ENCODE data around the gene ZNF20.
"Not testable (repeated sequence)": the region's sequence is repeated elsewhere in the genome, so short reads cannot be mapped to it uniquely, and the experiment has no call there.

The ZNF20 gene

GRCh38 chr19:12139269-12139668 is 881 bp downstream of the ZNF20 start:
- Mint-ChIP-seq H3K9me3 (no peaks in the 10 kb centered on the region), H3K4me3 (peak overlapping the region; percentile 76), H3K36me3 (peaks cover 41% of the 10 kb centered on the region), H3K4me1 (peaks cover 36% of the 10 kb centered on the region), H3K27ac (no peak overlapping the region)
- ATAC-seq (no peak), DNase-seq (ENCODE audit: low spot score in 2 of 2) (no peak)

DNA sequence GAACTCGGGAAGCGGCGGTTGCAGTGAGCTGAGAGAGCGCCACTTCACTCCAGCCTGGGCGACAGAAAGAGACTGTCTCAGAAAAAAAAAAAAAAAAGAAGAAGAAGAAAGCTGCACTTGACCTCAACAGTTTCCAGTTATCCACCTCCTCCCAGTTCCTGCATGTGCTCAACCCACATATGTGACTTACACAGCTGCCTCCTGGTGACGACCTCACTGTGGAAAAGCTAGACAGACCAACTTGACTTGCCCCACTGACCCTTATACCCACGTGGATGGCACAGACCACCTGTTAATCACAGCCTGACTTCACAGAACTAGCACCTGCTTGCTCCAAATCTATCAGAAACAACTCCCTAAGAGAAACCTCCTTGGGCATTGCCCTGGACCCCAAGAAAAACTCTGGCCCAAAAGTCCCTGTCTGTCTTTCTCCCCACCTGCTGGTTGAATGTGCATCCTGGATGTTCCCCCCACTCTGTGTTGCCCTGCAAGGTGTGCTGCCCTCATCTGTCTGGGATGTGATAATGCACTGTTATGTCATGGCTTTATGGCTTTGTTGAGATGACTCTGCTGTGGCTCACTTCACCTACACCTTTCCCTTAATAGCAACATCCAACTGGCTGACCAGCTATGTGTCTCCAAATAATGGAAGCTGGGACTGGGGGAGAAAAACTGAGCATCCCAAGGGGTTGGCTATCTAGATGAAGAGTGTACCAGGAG is 2.8 kb downstream of the ZNF20 start:
- Mint-ChIP-seq H3K9me3 (no peaks in the 10 kb centered on the region), H3K27ac (peak overlapping the region; percentile 58), H3K4me1 (peaks cover 36% of the 10 kb centered on the region), H3K4me3 (no peak overlapping the region), H3K36me3 (peaks cover 56% of the 10 kb centered on the region)
- ATAC-seq = peak; percentile 41
- DNase-seq (ENCODE audit: low spot score in 2 of 2) = no peak

DNA sequence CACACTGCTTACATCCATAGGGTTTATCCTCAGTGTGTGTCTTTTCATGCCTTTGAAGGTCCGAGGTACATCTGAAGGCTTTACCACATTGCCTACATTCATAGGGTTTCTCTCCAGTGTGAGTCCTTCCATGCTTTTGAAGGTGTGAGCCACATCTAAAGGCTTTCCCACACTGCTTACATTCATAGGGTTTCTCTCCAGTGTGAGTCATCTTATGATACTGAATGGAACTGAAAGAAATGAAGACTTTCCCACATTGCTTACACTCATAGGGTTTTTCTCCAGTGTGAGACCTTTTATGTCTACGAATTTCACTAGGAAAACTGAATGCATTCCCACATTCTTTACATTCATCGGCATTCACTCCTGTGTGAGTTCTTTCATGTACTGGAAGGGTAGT is 7.1 kb downstream of the ZNF20 start:
- Mint-ChIP-seq H3K4me1 (peaks cover 9% of the 10 kb centered on the region), H3K4me3 (no peak overlapping the region), H3K9me3 (peaks cover 2% of the 10 kb centered on the region), H3K36me3 (peaks cover 48% of the 10 kb centered on the region), H3K27ac (no peak overlapping the region)
- ATAC-seq (no peak), DNase-seq (ENCODE audit: low spot score in 2 of 2) (no peak)

GRCh38 chr19:12126707-12127106 is 13.4 kb downstream of the ZNF20 start:
- no peaks in the 10 kb centered on the region for H3K4me1 Mint-ChIP-seq
- no peak overlapping the region for H3K27ac Mint-ChIP-seq
- H3K4me3 Mint-ChIP-seq = no peak overlapping the region
- H3K36me3 Mint-ChIP-seq = no peaks in the 10 kb centered on the region
- no peak for ATAC-seq
- peaks cover 5% of the 10 kb centered on the region for H3K9me3 Mint-ChIP-seq
- no peak for DNase-seq (ENCODE audit: low spot score in 2 of 2)

GRCh38 chr19:12117201-12117970 is 22.8 kb downstream of the ZNF20 start:
- no peaks in the 10 kb centered on the region for H3K36me3 Mint-ChIP-seq
- no peak overlapping the region for H3K4me3 Mint-ChIP-seq
- H3K9me3 Mint-ChIP-seq = peaks cover 9% of the 10 kb centered on the region
- no peak for DNase-seq (ENCODE audit: low spot score in 2 of 2)
- H3K27ac Mint-ChIP-seq = no peak overlapping the region
- ATAC-seq = no peak
- H3K4me1 Mint-ChIP-seq = peaks cover 7% of the 10 kb centered on the region

DNA sequence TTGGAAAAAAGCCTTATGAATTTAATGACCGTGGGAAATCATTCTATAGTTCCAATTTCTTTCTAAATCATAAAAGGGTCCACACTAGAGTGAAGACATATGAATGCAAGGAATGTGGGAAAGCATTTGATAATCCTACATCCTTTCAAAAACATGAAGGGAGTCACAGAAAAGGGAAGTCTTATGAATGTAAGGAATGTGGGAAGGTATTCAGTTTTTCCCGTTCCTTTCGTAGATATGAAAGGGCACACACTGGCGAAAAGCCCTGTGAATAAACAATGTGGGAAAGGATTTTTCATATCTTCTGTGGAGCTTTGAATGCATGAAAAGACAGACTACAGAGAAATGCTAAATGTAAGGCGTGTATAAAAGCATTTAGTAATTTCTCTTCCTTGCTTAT is 27.0 kb downstream of the ZNF20 start:
- H3K4me3 Mint-ChIP-seq = no peak overlapping the region
- ATAC-seq (no peak), DNase-seq (ENCODE audit: low spot score in 2 of 2) (no peak)
- no peak overlapping the region for H3K27ac Mint-ChIP-seq
- H3K36me3 Mint-ChIP-seq = no peaks in the 10 kb centered on the region
- H3K9me3 Mint-ChIP-seq = peaks cover 10% of the 10 kb centered on the region
- peaks cover 7% of the 10 kb centered on the region for H3K4me1 Mint-ChIP-seq

DNA sequence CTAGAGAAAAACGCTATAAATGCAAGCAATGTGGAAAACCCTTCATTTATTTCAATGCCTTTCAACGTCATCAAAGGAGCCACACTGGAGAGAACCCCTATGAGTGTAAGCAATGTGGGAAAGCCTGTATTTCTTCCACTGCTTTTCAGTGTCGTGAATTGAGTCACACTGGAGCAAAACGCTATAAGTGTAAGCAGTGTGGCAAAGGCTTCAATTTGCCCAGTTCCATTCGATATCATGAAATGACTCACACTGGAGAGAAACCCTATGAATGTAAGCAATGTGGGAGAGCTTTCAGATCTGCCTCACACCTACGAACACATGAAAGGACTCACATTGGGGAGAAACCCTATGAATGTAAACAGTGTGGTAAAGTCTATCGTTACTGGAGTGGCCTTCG is 27.4 kb downstream of the ZNF20 start:
- Mint-ChIP-seq H3K4me1 (peaks cover 7% of the 10 kb centered on the region), H3K9me3 (peaks cover 10% of the 10 kb centered on the region), H3K4me3 (no peak overlapping the region), H3K36me3 (no peaks in the 10 kb centered on the region), H3K27ac (no peak overlapping the region)
- DNase-seq (ENCODE audit: low spot score in 2 of 2) = no peak
- peak; percentile 95 for ATAC-seq

DNA sequence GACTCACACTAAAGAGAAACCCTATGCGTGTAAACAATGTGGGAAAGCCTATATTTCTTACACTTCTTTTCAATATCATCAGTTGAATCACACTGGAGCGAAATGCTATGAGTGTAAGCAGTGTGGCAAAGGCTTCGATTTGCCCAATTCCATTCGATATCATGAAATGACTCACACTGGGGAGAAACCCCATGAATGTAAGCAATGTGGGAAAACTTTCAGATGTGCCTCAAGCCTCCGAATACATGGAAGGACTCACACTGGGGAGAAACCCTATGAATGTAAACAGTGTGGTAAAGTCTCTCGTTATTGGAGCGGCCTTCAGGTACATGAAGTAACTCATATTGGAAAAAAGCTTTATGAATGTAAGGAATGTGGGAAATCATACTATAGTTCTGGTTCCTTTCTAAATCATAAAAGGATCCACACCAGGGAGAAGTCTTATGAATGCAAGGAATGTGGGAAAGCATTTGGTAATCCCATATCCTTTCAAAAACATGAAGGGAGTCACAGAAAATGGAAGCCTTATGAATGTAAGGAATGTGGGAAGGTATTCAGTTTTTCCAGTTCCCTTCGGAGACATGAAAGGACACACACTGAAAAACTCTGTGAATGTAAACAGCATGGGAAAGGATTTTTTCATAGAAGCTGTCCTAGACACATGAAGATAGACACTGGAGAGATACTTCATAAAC is 28.1 kb downstream of the ZNF20 start:
- Mint-ChIP-seq H3K27ac (no peak overlapping the region), H3K4me1 (peaks cover 7% of the 10 kb centered on the region), H3K9me3 (peaks cover 10% of the 10 kb centered on the region), H3K4me3 (no peak overlapping the region), H3K36me3 (no peaks in the 10 kb centered on the region)
- DNase-seq (ENCODE audit: low spot score in 2 of 2) (no peak), ATAC-seq (no peak)

GRCh38 chr19:12111176-12111575 is 29.0 kb downstream of the ZNF20 start:
- Mint-ChIP-seq H3K27ac (no peak overlapping the region), H3K36me3 (no peaks in the 10 kb centered on the region), H3K4me3 (no peak overlapping the region), H3K9me3 (peaks cover 10% of the 10 kb centered on the region), H3K4me1 (peaks cover 7% of the 10 kb centered on the region)
- ATAC-seq = no peak
- no peak for DNase-seq (ENCODE audit: low spot score in 2 of 2)

GRCh38 chr19:12103909-12104308 is 36.2 kb downstream of the ZNF20 start:
- not testable (repeated sequence) for H3K27ac Mint-ChIP-seq; H3K4me1 Mint-ChIP-seq; H3K36me3 Mint-ChIP-seq; ATAC-seq; DNase-seq (ENCODE audit: low spot score in 2 of 2); H3K9me3 Mint-ChIP-seq; H3K4me3 Mint-ChIP-seq

GRCh38 chr19:12098040-12098439 is 42.1 kb downstream of the ZNF20 start:
- Mint-ChIP-seq H3K9me3 (peaks cover 3% of the 10 kb centered on the region), H3K4me1 (no peaks in the 10 kb centered on the region), H3K27ac (no peak overlapping the region)

GRCh38 chr19:12095111-12095790 is 44.9 kb downstream of the ZNF20 start:
- no peaks in the 10 kb centered on the region for H3K36me3 Mint-ChIP-seq
- peaks cover 5% of the 10 kb centered on the region for H3K4me1 Mint-ChIP-seq
- no peak overlapping the region for H3K27ac Mint-ChIP-seq
- peaks cover 3% of the 10 kb centered on the region for H3K9me3 Mint-ChIP-seq
- H3K4me3 Mint-ChIP-seq = no peak overlapping the region
- DNase-seq (ENCODE audit: low spot score in 2 of 2) (no peak), ATAC-seq (no peak)

More at GRCh38 chr19:12098040-12098439, 42.1 kb downstream of the ZNF20 start:
- DNase-seq (ENCODE audit: low spot score in 2 of 2) (no peak), ATAC-seq (no peak)
- H3K36me3 Mint-ChIP-seq = no peaks in the 10 kb centered on the region
- H3K4me3 Mint-ChIP-seq = no peak overlapping the region

GRCh38 chr19:12093777-12094176 is 46.4 kb downstream of the ZNF20 start:
- Mint-ChIP-seq H3K4me1 (peaks cover 5% of the 10 kb centered on the region), H3K4me3 (peak overlapping the region; percentile 64), H3K27ac (no peak overlapping the region), H3K36me3 (no peaks in the 10 kb centered on the region), H3K9me3 (peaks cover 3% of the 10 kb centered on the region)
- no peak for DNase-seq (ENCODE audit: low spot score in 2 of 2)
- peak; percentile 71 for ATAC-seq

GRCh38 chr19:12092956-12093355 is 47.2 kb downstream of the ZNF20 start:
- peaks cover 5% of the 10 kb centered on the region for H3K4me1 Mint-ChIP-seq
- no peak for DNase-seq (ENCODE audit: low spot score in 2 of 2)
- H3K4me3 Mint-ChIP-seq = peak overlapping the region; percentile 64
- H3K36me3 Mint-ChIP-seq = no peaks in the 10 kb centered on the region
- H3K27ac Mint-ChIP-seq = peak overlapping the region; percentile 53
- no peak for ATAC-seq
- H3K9me3 Mint-ChIP-seq = peaks cover 1% of the 10 kb centered on the region
